ENCODE results near the gene POSTN.
"Not testable (repeated sequence)": the region's sequence is repeated elsewhere in the genome, so short reads cannot be mapped to it uniquely, and the experiment has no call there.

The POSTN gene

GRCh38 chr13:37585541-37585940 lies 13.0 kb downstream of the POSTN start:
- DNase-seq (ENCODE audit: low read depth) = no peak
- no peak for TF ChIP-seq CTCF (IDR thresholded peaks at IDR 0.05; ENCODE audit: low read depth, low read length, missing control alignments)
- no peak overlapping the region for H3K4me3 ChIP-seq (ENCODE audit: low read depth, low read length)

- no peak for DNase-seq (ENCODE audit: low read depth)
- no peak for TF ChIP-seq CTCF (IDR thresholded peaks at IDR 0.05; ENCODE audit: low read depth, low read length, missing control alignments)
- no peak overlapping the region for H3K4me3 ChIP-seq (ENCODE audit: low read depth, low read length)
Observed at GRCh38 chr13:37576601-37577000, 22.0 kb downstream of the POSTN start.

GRCh38 chr13:37565425-37565824 lies 33.1 kb downstream of the POSTN start:
- no peak overlapping the region for H3K4me3 ChIP-seq (ENCODE audit: low read depth, low read length)
- no peak for TF ChIP-seq CTCF (IDR thresholded peaks at IDR 0.05; ENCODE audit: low read depth, low read length, missing control alignments)
- DNase-seq (ENCODE audit: low read depth) = no peak

- H3K4me3 ChIP-seq (ENCODE audit: low read depth, low read length) = no peak overlapping the region
- DNase-seq (ENCODE audit: low read depth) = no peak
- no peak for TF ChIP-seq CTCF (IDR thresholded peaks at IDR 0.05; ENCODE audit: low read depth, low read length, missing control alignments)
Observed at GRCh38 chr13:37561031-37561430, 37.5 kb downstream of the POSTN start.

GRCh38 chr13:37560526-37560925 lies 38.0 kb downstream of the POSTN start:
- DNase-seq (ENCODE audit: low read depth) = no peak
- no peak overlapping the region for H3K4me3 ChIP-seq (ENCODE audit: low read depth, low read length)
- TF ChIP-seq CTCF (IDR thresholded peaks at IDR 0.05; ENCODE audit: low read depth, low read length, missing control alignments) = no peak

GRCh38 chr13:37558766-37559165 lies 39.8 kb downstream of the POSTN start:
- DNase-seq (ENCODE audit: low read depth) = not testable (repeated sequence)

GRCh38 chr13:37546087-37546486 lies 52.5 kb downstream of the POSTN start:
- TF ChIP-seq CTCF (IDR thresholded peaks at IDR 0.05; ENCODE audit: low read depth, low read length, missing control alignments) = no peak
- no peak for DNase-seq (ENCODE audit: low read depth)
- H3K4me3 ChIP-seq (ENCODE audit: low read depth, low read length) = no peak overlapping the region

More at GRCh38 chr13:37558766-37559165, 39.8 kb downstream of the POSTN start:
- H3K4me3 ChIP-seq (ENCODE audit: low read depth, low read length) = not testable (repeated sequence)

- no peak for DNase-seq (ENCODE audit: low read depth)
- TF ChIP-seq CTCF (IDR thresholded peaks at IDR 0.05; ENCODE audit: low read depth, low read length, missing control alignments) = no peak
- H3K4me3 ChIP-seq (ENCODE audit: low read depth, low read length) = no peak overlapping the region
Observed at GRCh38 chr13:37544995-37545394, 53.6 kb downstream of the POSTN start.

All from GM12864 (cell line).